HL-60/S4 (cell line): ENCODE results near the gene MT1X.

Source experiments
- in situ Hi-C: fragments of 300-500 bp; cut with MboI; formaldehyde crosslinking; loops from 2 replicates; pipeline ENCODE4 v1.14.3; 2022; ENCODE audit warnings: low sequenced_read_pairs

Gene MT1X

DNA sequence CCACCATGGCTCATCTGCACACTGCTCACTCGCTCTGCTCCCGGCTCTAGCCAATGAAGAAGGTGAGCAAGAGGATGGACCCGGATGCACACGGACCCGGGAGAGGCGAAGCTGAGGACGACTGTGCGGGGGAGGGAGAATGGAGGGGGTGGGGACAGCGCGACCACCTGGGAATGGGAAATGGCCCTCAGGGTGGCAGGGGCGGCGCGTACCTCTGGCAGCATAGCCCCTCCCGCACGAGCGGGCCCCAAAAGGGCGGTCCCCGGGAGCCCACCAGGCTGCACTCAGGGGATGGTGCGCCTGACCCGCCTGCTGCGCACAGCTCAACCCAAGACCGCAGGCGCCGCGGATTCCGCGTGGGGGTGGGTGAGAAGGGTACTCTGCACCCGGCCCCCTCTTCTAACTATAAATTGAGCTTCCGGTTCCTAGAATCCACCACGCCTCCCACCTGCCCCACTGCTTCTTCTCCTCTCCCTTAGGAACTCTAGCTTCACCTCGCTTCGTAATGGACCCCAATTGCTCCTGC, 6.5 kb upstream of the MT1X start:
- in situ Hi-C loops, result no loop called here

DNA sequence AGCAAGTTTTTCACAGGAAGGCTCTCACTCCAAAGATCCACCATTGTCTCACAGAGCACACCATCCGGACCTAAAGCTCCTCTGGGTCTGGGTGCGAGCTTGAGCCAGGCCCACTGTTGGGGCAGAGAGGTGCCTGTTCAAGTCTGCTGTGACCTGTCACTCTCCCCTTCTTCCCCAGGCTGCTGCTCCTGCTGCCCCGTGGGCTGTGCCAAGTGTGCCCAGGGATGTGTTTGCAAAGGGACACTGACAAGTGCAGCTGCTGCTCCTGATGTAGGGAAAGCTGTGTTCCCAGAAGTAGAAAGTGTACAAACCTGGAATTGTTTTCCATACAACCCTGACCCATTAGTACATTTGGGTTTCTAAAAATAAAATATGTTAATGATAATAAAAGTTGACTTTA, 4.8 kb upstream of the MT1X start:
- in situ Hi-C loops, result no loop called here

DNA sequence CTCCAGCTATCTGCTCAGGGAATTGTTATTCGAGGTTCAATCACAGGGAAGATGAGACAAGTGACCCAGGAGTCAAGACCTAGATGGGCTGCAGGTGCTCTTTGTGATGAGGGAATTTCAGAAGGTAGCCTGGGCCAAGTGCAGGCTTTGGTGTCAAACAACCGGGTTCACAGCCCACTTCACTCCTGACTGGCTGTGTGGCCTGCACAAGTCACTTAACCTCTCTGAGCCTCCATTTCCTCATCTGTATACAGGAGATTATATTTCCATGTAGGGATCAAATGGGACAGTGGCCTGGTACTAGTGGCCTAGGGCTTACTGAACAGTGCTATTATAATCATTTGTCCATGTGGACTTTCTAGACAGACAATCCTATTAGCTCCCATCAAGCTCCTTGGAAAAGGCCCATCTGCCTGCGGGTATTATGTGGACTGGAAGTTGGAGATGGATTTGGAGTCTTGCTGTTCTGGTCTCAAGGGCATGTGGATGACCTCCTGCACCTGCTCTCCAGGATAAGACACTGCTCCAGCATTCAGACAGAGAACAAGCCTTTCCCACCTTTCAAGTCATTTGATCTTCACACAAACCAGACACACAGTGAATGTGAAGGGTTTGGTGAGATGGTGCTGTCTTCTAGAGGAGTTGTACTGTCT, 3.1 kb upstream of the MT1X start:
- in situ Hi-C loops, result no loop called here

DNA sequence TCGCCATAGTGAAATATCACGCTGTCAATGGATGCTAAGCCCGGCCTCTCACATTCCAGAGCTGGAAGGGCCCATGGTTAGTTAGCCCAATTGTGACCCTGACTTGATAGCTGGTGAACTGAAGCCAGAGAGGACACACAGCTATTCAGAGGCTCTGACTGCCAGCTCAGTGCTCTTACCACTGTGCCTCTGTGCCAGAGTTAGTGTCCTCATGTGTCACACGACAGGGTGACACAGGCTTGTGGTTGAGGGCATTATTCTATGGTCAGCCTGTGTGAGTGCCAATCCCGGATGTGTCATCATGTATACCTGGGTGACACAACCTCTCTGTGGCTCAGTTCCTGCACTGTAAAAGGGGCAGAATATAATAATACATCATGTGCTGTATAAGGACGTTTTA, 2.5 kb upstream of the MT1X start:
- in situ Hi-C loops, result loop anchor here (10.0 kb wide), 1 partner anchor 75 kb away; the partner anchor contains the start of gene MT2A

DNA sequence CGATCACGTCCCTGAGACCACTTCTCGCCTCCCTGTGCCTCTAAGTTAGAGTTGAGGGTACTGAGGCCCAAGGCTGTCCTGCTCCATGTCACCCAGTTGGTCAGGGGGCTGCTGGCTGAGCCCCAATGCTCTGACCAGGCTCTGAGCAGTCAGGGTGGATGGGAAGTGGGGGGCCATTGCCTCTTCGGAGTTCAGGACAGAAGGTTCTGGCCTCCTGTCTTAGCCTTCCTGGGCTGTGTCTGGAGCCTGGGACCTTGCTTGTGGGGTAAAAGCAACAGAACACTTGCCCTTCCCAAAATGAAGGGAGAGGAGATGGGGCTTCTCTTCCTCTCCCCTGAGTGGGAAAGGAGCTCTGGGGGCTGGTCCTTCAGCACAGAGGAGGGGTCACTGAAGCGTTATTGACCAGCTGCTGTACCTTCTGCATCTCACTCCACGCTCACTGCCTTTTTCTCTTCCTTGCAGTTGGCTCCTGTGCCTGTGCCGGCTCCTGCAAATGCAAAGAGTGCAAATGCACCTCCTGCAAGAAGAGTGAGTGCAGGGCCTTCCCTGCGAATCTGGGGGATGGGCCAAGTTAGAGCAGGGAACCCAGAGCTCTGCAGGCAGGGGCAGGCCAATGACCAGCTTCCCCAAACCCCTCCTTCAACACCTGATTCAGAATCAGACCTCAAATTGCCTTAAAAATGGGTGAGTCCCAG, 580 bp downstream of the MT1X start:
- in situ Hi-C loops, result loop anchor here (10.0 kb wide), 1 partner anchor 78 kb away; the partner anchor contains the start of gene MT2A

DNA sequence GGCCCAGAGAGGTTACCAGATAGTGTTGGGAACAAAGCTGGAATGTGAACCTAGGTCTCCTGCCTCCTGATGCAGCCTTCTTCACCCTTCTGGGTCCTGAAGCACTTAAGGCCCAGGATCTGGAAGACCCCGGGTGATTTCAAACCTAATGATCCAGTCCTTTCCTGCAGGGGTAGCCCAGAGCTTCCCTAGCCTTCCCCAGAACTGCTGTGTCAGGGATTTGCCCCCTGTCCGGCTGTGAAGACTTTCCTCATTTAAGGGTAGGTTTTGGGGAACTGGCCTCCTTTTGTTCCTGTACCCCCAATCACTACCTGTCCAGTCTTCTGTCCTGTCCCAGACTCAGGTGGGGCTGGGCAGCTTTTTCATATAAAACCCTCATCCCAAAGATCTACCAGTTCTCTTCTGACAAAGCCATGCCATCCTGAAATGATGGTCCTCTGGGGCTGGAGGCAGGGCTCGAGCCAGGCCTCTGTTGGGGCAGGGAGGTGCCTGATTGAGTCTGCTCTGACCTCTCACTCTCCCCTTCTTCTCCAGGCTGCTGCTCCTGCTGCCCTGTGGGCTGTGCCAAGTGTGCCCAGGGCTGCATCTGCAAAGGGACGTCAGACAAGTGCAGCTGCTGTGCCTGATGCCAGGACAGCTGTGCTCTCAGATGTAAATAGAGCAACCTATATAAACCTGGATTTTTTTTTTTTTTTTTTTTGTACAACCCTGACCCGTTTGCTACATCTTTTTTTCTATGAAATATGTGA, 1.3 kb downstream of the MT1X start:
- in situ Hi-C loops, result loop anchor here (10.0 kb wide), 1 partner anchor 79 kb away; the partner anchor contains the start of gene MT2A

DNA sequence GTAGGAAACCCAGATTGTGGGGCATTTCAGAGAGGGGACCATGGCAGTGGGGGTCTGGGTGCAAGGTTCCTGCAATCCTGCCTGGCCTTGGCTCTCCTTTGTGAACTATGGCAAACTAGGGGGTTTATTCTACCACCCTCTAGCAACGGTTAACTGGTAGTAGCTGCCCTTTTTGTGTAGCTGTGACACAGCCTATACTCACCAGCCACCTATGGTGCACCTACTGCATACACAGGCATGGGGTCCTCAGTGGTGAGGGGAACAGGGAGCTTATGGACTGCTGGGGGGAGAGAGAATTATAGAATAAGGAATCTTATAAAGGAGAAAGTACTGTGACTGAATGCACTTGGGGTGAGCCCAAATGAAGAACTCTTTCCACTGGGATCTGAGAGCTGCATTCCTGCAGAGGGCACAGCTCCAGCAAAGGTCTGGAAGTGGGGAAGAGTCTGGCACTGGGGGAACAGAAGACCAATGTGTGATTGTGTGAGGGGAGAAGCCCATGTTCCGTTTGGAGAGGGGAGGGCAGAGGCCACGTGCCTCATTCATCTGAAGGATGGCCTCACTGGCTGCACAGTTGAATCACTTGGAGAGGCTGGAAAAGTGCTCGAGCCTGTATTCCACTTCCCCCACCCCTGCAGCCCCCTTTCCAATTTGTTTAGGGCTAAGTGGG, 2.1 kb downstream of the MT1X start:
- in situ Hi-C loops, result loop anchor here (10.0 kb wide), 1 partner anchor 80 kb away; the partner anchor contains the start of gene MT2A

DNA sequence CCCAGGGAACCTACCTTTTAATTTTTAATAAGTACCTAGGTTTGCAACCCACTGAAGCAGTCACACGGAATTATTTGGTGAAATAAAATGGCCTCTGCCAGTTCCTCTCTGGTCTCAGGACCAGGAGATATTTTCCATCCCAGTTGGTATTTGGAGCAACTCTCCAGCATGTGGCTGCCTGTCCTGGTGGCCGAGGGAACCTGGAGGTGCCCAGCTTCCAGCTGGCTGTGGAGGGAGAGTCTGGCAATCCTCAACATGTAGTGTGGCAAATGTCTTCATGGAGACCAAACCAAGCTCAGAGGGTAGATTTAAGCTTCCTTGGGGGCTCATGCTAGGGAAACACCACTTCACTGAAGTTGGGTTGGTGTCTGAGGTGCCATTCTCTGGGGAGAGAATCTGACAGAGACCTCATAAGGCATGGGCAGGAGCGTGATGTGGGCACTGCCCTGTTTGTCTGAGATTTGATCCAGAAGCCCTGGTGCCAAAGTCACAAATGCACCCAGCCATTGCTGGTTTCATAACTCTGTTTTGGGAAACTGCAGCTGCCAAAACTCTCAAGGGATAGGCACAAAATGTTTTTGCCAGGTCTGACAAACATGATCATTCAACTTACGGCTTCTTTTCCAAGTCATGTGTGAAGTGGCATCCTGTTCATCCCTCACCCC, 2.8 kb downstream of the MT1X start:
- in situ Hi-C loops, result loop anchor here (10.0 kb wide), 1 partner anchor 80 kb away; the partner anchor contains the start of gene MT2A

DNA sequence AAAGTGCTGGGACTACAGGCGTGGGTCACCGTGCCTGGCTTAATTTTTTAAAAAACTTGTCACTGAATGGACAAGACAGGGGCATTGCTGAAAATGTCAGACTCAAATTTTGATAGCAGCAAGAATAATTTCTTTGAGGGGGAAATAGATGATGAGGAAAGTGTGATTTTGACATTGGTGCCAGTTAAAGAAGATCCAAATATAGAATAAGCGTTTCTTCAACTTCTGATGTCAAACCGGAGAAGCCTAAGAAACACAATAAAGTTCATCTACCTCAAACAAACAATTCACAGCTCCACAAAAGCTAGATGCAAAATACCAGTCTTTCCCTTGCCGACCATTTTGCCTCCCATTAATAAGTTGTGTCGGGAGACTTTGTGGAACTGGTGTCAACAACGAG, 4.5 kb downstream of the MT1X start:
- in situ Hi-C loops, result loop anchor here (10.0 kb wide), 1 partner anchor 82 kb away; the partner anchor contains the start of gene MT2A

DNA sequence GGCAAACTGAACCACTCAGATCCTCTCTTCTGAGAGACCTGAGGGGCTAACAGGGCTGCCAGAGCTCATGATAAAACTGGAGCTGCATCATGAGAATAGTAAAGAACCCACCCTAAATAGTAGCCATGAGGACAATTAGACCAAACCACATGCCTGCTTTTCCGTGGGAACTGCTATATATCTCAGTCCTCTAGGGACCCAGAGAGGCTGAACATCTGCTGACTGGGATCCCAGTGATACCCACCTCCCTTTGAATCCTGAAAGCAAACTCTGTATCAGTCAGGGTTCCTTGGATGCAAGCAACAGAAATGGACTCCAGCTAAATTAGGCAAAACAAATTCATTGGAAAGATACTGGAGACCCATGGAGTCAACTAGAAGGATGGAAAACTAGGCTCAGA, 6.5 kb downstream of the MT1X start:
- in situ Hi-C loops, result loop anchor here (10.0 kb wide), 1 partner anchor 84 kb away; the partner anchor contains the start of gene MT2A

DNA sequence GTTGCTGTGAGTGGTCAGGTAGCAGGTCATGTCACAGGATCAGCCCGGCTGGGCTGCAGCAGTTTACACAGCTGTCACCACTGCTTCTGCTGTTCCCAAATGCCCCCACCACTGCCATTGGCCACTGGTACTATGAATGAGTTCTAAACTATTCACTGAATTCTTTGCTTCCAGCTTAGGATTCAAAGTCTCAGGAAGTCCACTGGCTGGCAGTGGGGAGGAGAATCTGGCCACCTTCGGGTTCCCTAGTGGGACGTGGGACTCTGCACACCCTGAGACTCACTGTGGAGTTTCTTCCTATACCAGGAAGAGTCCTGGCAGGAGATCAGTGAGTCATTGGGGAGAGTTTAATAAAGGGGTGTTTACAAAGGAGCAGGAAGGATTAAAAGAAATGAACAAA, 6.9 kb downstream of the MT1X start:
- in situ Hi-C loops, result loop anchor here (10.0 kb wide), 1 partner anchor 84 kb away; the partner anchor contains the start of gene MT2A

DNA sequence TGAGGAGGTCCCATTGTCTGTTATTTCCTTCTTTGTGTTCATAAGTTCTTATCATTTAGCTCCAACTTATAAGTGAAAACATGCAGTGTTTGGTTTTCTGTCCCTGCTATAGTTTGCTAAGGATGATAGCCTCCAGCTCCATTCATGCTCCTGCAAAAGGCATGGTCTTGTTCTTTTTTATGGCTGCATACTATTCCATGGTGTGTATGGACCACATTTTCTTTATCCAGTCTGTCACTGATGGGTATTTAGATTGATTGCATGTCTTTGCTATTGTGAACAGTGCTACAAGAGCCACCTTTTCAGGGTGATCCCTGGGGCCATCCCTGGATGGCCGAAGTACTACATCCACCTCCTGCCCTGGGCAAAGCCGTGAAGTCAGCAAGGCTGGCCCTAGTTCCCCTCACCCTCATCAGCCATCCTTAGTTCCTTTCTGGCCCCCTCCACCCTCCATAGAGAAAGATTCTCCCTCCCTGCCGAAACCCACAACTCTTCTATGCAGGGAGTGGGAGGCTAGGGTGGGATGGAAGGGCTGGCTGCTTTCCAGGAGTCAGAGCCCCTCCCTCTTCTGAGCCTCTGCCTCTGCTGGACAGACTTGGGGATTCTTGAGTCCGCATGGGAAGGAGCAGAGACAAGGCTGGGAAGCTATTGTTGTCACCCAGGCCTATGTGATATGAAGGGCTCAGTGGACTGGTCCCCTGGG, 8.3 kb downstream of the MT1X start:
- in situ Hi-C loops, result no loop called here

DNA sequence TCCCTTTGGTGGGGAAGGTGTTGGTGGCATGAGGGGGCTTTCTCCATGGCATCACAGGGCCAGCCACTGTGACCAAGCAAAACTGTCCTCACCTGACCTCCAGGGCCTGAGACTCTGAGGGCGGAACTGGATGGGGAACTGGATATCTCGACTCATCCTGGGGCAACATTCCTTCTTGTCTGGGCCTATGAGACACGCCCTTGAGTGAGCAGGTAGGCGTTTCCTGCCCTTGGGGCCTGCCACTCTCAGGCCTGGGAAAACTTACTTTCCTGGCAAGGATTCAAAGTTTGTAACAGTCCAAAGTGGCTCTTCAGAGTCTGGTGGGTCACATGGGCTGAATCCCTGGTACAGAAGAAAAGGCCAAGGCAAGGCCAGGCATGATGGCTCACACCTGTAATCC, 9.6 kb downstream of the MT1X start:
- in situ Hi-C loops, result no loop called here

DNA sequence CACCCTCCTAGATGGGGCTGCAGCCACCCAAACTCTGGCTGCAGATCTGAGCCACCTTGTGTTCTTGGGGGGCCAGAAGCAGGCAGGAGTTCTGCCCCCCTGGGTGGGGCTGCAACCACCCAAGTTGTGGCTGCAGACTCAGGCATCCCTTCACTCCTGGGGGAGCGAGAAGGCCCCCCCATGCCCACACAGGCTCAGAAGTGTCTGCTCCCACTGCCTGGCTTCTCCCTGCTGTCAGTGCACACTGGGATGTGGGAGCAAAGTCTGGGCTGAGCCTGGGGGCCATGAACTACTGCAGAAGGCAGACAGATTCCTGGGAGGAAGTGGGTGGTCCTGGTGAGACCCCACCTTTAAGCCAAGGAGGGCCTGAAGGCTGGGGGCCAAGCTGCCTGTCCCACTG, 13.0 kb downstream of the MT1X start:
- in situ Hi-C loops, result no loop called here

DNA sequence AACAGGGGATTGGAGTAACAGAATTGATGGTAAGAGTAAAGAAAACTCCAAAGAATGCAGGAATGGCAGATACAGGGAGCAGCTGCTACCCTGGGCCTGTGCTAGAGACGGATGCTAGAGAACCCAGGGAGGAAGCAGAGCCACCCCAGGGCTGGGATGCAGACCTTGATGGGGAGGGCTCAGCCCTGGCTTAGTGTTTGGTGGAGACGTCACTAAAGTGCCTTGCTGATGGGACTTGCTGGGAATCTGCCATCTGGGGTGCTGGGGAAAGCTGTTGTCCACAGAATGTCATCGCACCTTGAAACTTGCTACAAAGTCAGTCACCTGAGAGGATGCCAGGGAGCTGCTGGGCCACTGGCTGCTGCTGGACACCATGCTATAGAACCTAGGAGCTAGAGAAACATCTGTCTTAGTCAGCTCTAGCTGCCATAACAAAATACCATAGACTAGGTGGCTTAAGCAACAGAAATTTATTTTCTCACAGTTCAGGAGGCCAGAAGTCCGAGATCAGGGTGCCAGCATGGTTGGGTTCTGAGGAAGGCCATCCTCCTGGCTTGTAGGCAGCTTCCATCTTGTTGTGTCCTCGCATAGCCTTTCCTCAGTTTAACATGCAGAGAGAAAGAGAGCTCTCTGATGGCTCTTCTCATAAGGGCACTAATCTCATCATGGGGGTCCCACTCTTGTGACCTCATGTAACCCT, 15.3 kb downstream of the MT1X start:
- in situ Hi-C loops, result no loop called here

DNA sequence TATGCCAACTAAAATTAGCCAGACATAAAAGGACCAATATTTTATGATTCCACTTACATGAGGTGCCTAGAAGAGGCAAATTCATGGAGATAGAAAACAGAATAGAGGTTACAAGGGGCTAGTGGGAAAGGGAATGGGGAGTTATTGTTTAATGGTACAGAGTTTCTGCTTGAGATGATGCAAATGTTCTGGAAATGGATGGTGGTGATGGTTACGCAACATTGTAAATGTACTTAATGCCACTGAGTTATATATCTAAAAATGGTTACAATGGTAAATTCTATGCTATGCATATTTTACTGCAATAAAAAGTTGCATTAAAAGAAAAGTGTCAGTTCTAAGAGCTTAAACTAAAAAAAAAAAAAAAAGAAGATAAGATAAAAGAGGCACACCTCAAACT, 17.9 kb downstream of the MT1X start:
- in situ Hi-C loops, result loop anchor here (10.0 kb wide), 1 partner anchor 115 kb away; the partner anchor contains the start of gene MT3

DNA sequence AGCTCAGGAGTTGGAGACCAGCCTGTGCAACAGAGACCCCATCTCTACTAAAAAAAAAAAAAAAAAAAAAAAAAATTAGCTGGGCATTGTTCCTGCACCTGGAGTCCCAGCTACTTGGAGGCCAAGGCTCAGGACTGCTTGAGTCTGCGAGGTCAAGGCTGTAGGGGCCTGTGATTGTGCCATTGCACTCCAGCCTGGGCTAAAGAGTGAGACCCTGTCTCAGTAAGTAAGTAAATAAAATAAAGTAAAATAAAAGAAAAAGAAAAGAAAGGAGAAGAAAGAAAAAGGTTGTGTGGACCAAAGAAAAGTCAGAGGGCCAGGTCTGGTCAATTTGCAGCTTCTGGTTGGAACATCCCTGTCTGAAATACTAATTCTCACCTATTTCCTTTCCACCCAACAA, 18.4 kb downstream of the MT1X start:
- in situ Hi-C loops, result loop anchor here (10.0 kb wide), 1 partner anchor 116 kb away; the partner anchor contains the start of gene MT3

DNA sequence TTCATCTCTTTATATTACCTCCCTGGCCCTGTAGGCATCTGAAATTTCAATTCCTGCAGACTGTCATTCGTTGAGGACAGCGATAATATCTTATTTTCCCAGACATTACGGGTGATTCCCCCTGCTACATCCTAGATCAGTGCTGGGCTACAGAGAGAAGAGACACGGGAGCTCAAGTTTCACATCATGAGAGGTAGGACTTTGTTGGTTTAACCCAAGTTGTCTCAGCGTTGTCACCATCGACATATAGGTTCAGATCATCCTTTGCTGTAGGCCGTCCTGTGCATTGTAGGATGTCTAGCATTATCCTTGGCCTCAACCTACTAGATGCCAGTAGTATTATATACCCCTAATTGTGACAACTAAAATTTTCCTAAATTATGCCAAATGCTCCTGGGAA, 19.3 kb downstream of the MT1X start:
- in situ Hi-C loops, result loop anchor here (10.0 kb wide), 1 partner anchor 117 kb away; the partner anchor contains the start of gene MT3

DNA sequence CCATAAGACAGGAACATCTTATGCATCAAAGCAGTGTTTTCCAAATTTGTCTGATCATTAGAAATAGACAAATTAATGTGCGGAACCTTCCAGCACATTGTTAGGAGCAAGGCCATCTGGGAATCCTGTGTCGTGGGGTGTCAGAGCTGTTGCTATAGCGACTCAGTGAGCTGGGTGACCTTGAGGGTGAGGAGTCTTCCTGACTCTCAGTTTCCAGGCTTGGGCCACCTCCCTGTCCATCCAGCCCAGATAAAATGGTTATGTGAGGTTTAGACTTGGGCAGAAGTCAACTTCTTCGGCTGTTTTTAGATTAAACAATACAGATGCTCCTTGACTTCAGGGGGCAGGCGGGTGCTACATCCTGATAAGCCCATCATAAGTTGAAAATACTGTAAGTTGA, 20.6 kb downstream of the MT1X start:
- in situ Hi-C loops, result loop anchor here (10.0 kb wide), 1 partner anchor 118 kb away; the partner anchor contains the start of gene MT3
